DOHH2 (cell line): ENCODE results near the gene HMCN2.

Experiments
- CTCF ChIP-seq: fragments of 200-600 bp; sonication (generic); IDR thresholded peaks from one replicate; pipeline ENCODE4 v1.5.1; 2014; ENCODE audit warnings: antibody characterized with exemption, mild to moderate bottlenecking, low read depth, low read length; ENCODE audit not compliant: poor library complexity, severe bottlenecking
- EZH2phosphoT487 ChIP-seq: fragments of 200-600 bp; sonication (generic); IDR thresholded peaks from 2 replicates; pipeline ENCODE4 v1.6.1; 2017; ENCODE audit warnings: borderline replicate concordance, mild to moderate bottlenecking, antibody characterized with exemption, low read length, moderate library complexity, mixed read lengths

- no peak for TF ChIP-seq CTCF
- no peak for TF ChIP-seq EZH2phosphoT487
These were observed 10.6 kb upstream of the HMCN2 start for GRCh38 chr9:130254747-130255630.
